Kidney (tissue), 14 donors: Measurements from ENCODE around the gene NDEL1. TPM values are rescaled to one million over a fixed set of nuclear protein-coding genes. Genes with fewer than 3 reads are reported as not detected.

Experiments used
- DNase-seq, 5 donors: peaks; one replicate each; pipeline ENCODE4 v3.0.0-alpha.2; 2013 to 2020
- FAIRE-seq: peaks from 2 replicates; lab custom pipeline; 2012; peaks lifted over from hg19 to GRCh38; lab: Jason Lieb, UNC
- H3K27ac ChIP-seq, 2 donors: one replicate each; pipeline ENCODE4 v1.7.0; 2013; ENCODE audit warnings: low read depth in 2 of 2, low read length in 2 of 2, inconsistent platforms in 1 of 2
- H3K27me3 ChIP-seq: one replicate; pipeline ENCODE4 v1.7.1; 2013; ENCODE audit warnings: low read length, inconsistent platforms; ENCODE audit not compliant: control insufficient read depth, insufficient read depth
- H3K36me3 ChIP-seq, 3 donors: one replicate each; pipeline versions ENCODE4 v1.7.0 to v1.7.1; 2013; ENCODE audit warnings: low read length in 3 of 3, control low read depth in 1 of 3, inconsistent platforms in 1 of 3; ENCODE audit not compliant: insufficient read depth in 3 of 3, control insufficient read depth in 2 of 3
- H3K4me1 ChIP-seq, 3 donors: one replicate each; pipeline versions ENCODE4 v1.7.0 to v1.7.1; 2013; ENCODE audit warnings: low read length in 3 of 3, inconsistent platforms in 1 of 3, low read depth in 1 of 3; ENCODE audit not compliant: control insufficient read depth in 2 of 3, insufficient read depth in 2 of 3
- H3K4me3 ChIP-seq, 3 donors: one replicate each; pipeline versions ENCODE4 v1.7.0 to v1.8.1; 2013; ENCODE audit warnings: low read length in 3 of 3, control low read depth in 1 of 3, inconsistent platforms in 1 of 3
- H3K9ac ChIP-seq, 3 donors: one replicate each; pipeline versions ENCODE4 v1.7.0 to v1.7.1; 2013; ENCODE audit warnings: low read length in 3 of 3, control low read depth in 1 of 3, inconsistent platforms in 1 of 3
- H3K9me3 ChIP-seq, 3 donors: one replicate each; pipeline versions ENCODE4 v1.7.0 to v1.7.1; 2013; ENCODE audit warnings: low read length in 3 of 3, control low read depth in 1 of 3, inconsistent platforms in 1 of 3; ENCODE audit not compliant: control insufficient read depth in 2 of 3, insufficient read depth in 1 of 3
- CTCF ChIP-seq: IDR thresholded peaks from 3 replicates; pipeline ENCODE4 v1.5.1; 2012; ENCODE audit warnings: mild to moderate bottlenecking, moderate library complexity, borderline replicate concordance; ENCODE audit not compliant: insufficient read depth; ENCODE audit errors: extremely low read depth
- intact Hi-C: fragments of 100-400 bp; cut with DNase I; formaldehyde crosslinking; loops from one replicate; pipeline ENCODE4 v1.11.1; 2022
- polyA plus RNA-seq: library from polyadenylated mRNA; stranded (reverse); fragments of 350-450 nt; fragmentation: Illumina TruSeq; extraction: RNeasy Lipid Tissue Mini Kit (QIAGEN cat#74804); gene quantifications from one replicate; pipeline ENCODE4 v1.2.3, GENCODE V29; 2014; ENCODE audit warnings: low read depth, low replicate concordance; ENCODE audit not compliant: insufficient read depth
- total RNA-seq: library from RNA; stranded (reverse); fragmentation: NEBNext Ultra II Directional; extraction: Animal tissue kit (Norgen Biotek cat#: 25700); gene quantifications from one replicate; pipeline ENCODE4 v1.2.1, GENCODE V29; 2021
- donor health status: control.
- donor health status: control.
- donor health status: control.
- donor health status: control.
- donor health status: control.
- donor health status: DM: yes; HTN: yes; CAD: no.
- donor health status: Normal renal cell carcinoma (clear cell type).

The NDEL1 gene
- total and polyA plus RNA-seq, 2 donors from 2014 or later = 17.9 to 66.1 TPM

DNA sequence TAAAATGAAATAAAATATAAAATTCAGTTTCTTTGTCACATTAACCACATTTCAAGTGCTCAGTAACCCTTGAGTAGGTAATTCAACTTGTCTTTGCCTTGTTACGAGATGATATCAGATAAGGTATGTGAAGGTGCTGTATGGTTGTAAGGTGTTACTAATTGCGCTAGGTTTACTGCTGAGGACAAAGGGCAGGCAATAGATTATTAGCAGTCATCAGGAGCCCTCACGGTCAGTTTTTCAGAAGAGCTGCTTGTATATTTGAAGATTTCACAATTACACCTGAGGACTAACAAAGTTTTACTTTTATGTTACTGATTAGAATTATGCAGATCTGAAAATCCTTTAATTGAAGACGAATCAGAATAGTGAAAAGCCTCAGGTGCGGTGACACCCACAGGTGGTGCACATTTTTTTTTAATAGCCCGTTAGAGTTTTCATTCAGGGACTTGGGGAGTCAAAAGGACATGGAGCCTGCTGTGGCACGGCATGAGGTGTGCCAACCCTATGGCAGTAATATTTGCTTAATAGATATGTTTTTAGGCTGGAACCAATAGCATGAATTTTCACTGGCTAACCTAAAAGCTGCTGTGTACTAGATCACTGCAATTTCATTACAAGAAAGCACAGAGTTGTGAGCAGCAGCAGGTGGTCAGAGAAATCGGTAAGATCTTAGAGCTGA, 16.4 kb downstream of the NDEL1 start:
- H3K9me3 ChIP-seq = no peaks in the 10 kb centered on the region
- no peak overlapping the region for H3K27ac ChIP-seq
- peaks cover 0 to 2% (median 0%) of the 10 kb centered on the region in 3 donors for H3K4me1 ChIP-seq
- intact Hi-C loops = no loop called here
- no peak for TF ChIP-seq CTCF
- DNase-seq (no peak), FAIRE-seq (no peak)
- no peaks in the 10 kb centered on the region for H3K27me3 ChIP-seq
- peaks cover 9 to 56% (median 27%) of the 10 kb centered on the region in 3 donors for H3K36me3 ChIP-seq
- no peak overlapping the region for H3K9ac ChIP-seq
- no peak overlapping the region for H3K4me3 ChIP-seq

GRCh38 chr17:8453326-8453725, 17.6 kb downstream of the NDEL1 start:
- no peak for FAIRE-seq

DNA sequence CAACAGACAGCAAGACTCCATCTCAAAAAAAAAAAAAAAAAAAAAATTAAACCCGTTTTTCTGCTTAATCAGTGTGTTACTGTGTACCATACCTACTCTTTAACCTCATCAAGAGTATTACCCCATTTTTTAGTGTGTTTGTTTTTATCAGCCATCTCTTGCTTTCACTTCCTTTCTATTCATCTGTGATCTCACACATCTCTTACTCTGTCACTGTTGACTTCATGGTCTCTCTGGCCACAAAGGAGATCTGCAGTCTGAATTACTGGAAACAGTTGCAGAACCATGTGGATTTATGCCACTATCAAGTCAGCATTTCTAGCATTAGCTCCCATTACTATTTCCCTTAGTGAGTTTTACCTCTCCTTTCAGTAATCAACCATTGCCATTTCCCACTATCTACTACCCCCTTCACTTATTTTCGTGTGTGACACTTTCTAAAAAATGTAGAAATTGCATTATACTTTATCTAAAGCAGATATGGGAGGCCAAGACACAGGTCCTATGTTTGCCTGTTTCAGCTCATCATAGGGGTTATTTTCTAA, 20.1 kb downstream of the NDEL1 start:
- no peaks in the 10 kb centered on the region for H3K27me3 ChIP-seq
- peaks cover 6 to 68% (median 33%) of the 10 kb centered on the region in 3 donors for H3K36me3 ChIP-seq
- H3K4me1 ChIP-seq = no peaks in the 10 kb centered on the region
- DNase-seq (no peak), FAIRE-seq (no peak)
- TF ChIP-seq CTCF = no peak
- intact Hi-C loops = no loop called here
- H3K4me3 ChIP-seq = no peak overlapping the region
- H3K9ac ChIP-seq = no peak overlapping the region
- H3K9me3 ChIP-seq = no peaks in the 10 kb centered on the region
- H3K27ac ChIP-seq = no peak overlapping the region

More at GRCh38 chr17:8453326-8453725, 17.6 kb downstream of the NDEL1 start:
- intact Hi-C loops = no loop called here
- H3K9me3 ChIP-seq = no peaks in the 10 kb centered on the region
- H3K27ac ChIP-seq = no peak overlapping the region
- H3K27me3 ChIP-seq = no peaks in the 10 kb centered on the region
- no peak for DNase-seq
- peaks cover 9 to 62% (median 32%) of the 10 kb centered on the region in 3 donors for H3K36me3 ChIP-seq
- no peak overlapping the region for H3K9ac ChIP-seq
- TF ChIP-seq CTCF = no peak
- H3K4me1 ChIP-seq = no peaks in the 10 kb centered on the region
- H3K4me3 ChIP-seq = no peak overlapping the region
